Tibial nerve (tissue), 4 donors: Measurements from ENCODE around the gene TSC22D4. TPM values are rescaled to one million over a fixed set of nuclear protein-coding genes. Genes with fewer than 3 reads are reported as not detected.
A peak's percentile ranks its signal among the peaks of the same experiment; 100 is the strongest.

ENCODE experiments used
- DNase-seq, 2 donors: peaks; one replicate each; pipeline ENCODE4 v3.0.0-alpha.2; 2019; ENCODE audit warnings: low spot score in 2 of 2
- H3K27ac ChIP-seq, 4 donors: fragments of 200-600 bp; sonication (generic) in 3 of 4; one replicate each; pipeline ENCODE4 v1.5.1; 2017 to 2019; ENCODE audit warnings: mild to moderate bottlenecking in 1 of 4
- H3K27me3 ChIP-seq, 2 donors: fragments of 200-600 bp; sonication (generic) in 1 of 2; one replicate each; pipeline versions ENCODE4 v1.5.1 to v1.6.0; 2017 to 2019
- H3K36me3 ChIP-seq, 3 donors: fragments of 200-600 bp; sonication (generic); one replicate each; pipeline ENCODE4 v1.5.1; 2018 to 2019
- H3K4me1 ChIP-seq, 4 donors: fragments of 200-600 bp; sonication (generic) in 3 of 4; one replicate each; pipeline ENCODE4 v1.5.1; 2017 to 2019
- H3K4me3 ChIP-seq, 4 donors: fragments of 200-600 bp; sonication (generic) in 3 of 4; one replicate each; pipeline ENCODE4 v1.5.1; 2017 to 2019; ENCODE audit warnings: mild to moderate bottlenecking in 1 of 4, moderate library complexity in 1 of 4
- H3K9me3 ChIP-seq, 4 donors: fragments of 200-600 bp; sonication (generic) in 3 of 4; one replicate each; pipeline ENCODE4 v1.5.1; 2017 to 2019
- EP300 ChIP-seq, 2 donors: sonication (generic); formaldehyde crosslinking; IDR thresholded peaks; one replicate each; pipeline ENCODE4 v1.6.1; 2017; ENCODE audit warnings: antibody characterized with exemption in 2 of 2, mild to moderate bottlenecking in 1 of 2
- POLR2A ChIP-seq, 2 donors: fragments of 450-650 bp; IDR thresholded peaks; one replicate each; pipeline ENCODE4 v1.6.1; 2017; ENCODE audit warnings: antibody characterized with exemption in 2 of 2, mild to moderate bottlenecking in 2 of 2, moderate library complexity in 2 of 2
- WGBS, 2 donors: methylation state at CpG; one replicate each; pipeline ENCODE4 v1.1.5; 2018; 5-methylcytosine and 5-hydroxymethylcytosine counted together
- total RNA-seq, 4 donors: library from RNA; depleted of rRNA; stranded (reverse); fragments of >200 nt; gene quantifications; one replicate each; pipeline ENCODE4 v1.1.0, GENCODE V29; 2016
- TF ChIP-seq, protein P1 (sequence below), 5 experiments: fragments of 200-600 bp in 3 of 5; fragments of 450-650 bp in 2 of 5; sonication (generic) in 3 of 5; IDR thresholded peaks; one replicate each; pipeline ENCODE4 v1.5.1; 2016 to 2019; ENCODE audit warnings: antibody characterized with exemption in 5 of 5, mild to moderate bottlenecking in 3 of 5, moderate library complexity in 2 of 5

The TSC22D4 gene
- total RNA-seq, 4 donors from 2014 or later: 154 to 224 (median 188) TPM

- 47 to 82% methylated on average over 8 to 22 of the region's 30 CpGs for WGBS, 2 donors
- Histone ChIP-seq H3K27me3 (no peaks in the 10 kb centered on the region), H3K36me3 (peaks cover 0 to 31% (median 0%) of the 10 kb centered on the region in 3 donors), H3K9me3 (no peaks in the 10 kb centered on the region), H3K4me3 (no peak overlapping the region), H3K4me1 (peaks cover 0 to 54% (median 17%) of the 10 kb centered on the region in 4 donors), H3K27ac (no peak overlapping the region)
- no peak for DNase-seq
- TF ChIP-seq POLR2A (IDR thresholded peaks at IDR 0.05) (no peak), EP300 (IDR thresholded peaks at IDR 0.05) (no peak)
- TF ChIP-seq, protein P1, sequence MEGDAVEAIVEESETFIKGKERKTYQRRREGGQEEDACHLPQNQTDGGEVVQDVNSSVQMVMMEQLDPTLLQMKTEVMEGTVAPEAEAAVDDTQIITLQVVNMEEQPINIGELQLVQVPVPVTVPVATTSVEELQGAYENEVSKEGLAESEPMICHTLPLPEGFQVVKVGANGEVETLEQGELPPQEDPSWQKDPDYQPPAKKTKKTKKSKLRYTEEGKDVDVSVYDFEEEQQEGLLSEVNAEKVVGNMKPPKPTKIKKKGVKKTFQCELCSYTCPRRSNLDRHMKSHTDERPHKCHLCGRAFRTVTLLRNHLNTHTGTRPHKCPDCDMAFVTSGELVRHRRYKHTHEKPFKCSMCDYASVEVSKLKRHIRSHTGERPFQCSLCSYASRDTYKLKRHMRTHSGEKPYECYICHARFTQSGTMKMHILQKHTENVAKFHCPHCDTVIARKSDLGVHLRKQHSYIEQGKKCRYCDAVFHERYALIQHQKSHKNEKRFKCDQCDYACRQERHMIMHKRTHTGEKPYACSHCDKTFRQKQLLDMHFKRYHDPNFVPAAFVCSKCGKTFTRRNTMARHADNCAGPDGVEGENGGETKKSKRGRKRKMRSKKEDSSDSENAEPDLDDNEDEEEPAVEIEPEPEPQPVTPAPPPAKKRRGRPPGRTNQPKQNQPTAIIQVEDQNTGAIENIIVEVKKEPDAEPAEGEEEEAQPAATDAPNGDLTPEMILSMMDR (IDR thresholded peaks at IDR 0.05): no peak
Measured at GRCh38 chr7:100486753-100487446, 7.9 kb upstream of the TSC22D4 start.

GRCh38 chr7:100486111-100486636 lies 7.2 kb upstream of the TSC22D4 start:
- Histone ChIP-seq H3K4me1 (peaks cover 0 to 59% (median 17%) of the 10 kb centered on the region in 4 donors), H3K4me3 (no peak overlapping the region), H3K27me3 (no peaks in the 10 kb centered on the region), H3K9me3 (no peaks in the 10 kb centered on the region), H3K36me3 (peaks cover 0 to 31% (median 0%) of the 10 kb centered on the region in 3 donors), H3K27ac (peak overlapping the region in 1 of 4 donors; percentile 93)
- TF ChIP-seq, protein P1 (IDR thresholded peaks at IDR 0.05): no peak
- TF ChIP-seq EP300 (IDR thresholded peaks at IDR 0.05): no peak
- no peak for TF ChIP-seq POLR2A (IDR thresholded peaks at IDR 0.05)
- DNase-seq: no peak
- 87% methylated on average over 5 of the region's 5 CpGs for WGBS, 2 donors

DNA sequence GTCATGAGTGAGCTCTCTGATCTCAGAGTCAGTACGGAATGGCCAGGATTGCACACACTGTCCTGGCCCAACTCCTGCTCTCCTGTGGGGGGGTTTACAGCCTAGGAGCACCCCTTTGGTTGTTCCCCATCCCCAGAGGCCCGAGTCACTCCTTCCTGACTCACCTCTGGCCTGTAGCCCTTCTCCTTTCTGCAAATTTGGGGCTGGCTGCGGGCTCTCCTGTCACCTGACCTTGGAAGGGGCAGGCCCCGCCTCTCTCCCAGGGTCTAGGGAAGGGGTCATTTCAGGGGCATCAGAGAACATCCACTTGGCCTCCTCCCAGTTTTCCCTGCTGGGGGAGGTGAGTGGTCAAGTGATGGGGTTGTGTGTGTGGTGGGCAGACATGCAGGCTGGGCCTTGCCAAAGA lies 6.5 kb upstream of the TSC22D4 start:
- 57 to 68% methylated on average over 3 of the region's 4 CpGs for WGBS, 2 donors
- H3K36me3 ChIP-seq: peaks cover 0 to 25% (median 0%) of the 10 kb centered on the region in 3 donors
- TF ChIP-seq EP300 (IDR thresholded peaks at IDR 0.05) (no peak), POLR2A (IDR thresholded peaks at IDR 0.05) (no peak)
- TF ChIP-seq, protein P1 (IDR thresholded peaks at IDR 0.05): no peak
- H3K4me3 ChIP-seq: peak overlapping the region in 1 of 4 donors; percentile 78
- H3K9me3 ChIP-seq: no peaks in the 10 kb centered on the region
- peak overlapping the region in 3 of 4 donors; percentile 72 to 93 (median 83) for H3K27ac ChIP-seq
- DNase-seq: no peak
- H3K4me1 ChIP-seq: peaks cover 0 to 60% (median 17%) of the 10 kb centered on the region in 4 donors
- H3K27me3 ChIP-seq: no peaks in the 10 kb centered on the region

DNA sequence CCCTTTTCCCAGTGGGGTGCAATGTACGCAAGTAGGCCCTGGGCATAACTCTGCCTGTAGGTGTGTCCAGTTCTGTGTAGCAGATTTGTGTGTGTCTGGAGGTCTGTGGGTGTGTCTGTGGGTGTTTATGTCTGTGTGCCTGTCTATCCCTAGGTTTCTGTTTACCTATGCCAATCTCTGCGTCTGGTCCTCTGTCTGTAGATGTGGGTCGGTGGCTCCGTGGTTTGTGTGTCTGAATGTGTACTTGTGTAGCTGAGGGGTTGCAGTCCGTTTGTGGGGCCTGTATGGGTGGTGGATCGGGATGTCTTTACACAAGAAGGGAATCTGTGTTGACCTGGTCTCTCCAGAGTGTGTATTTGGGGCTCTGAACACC lies 5.6 kb upstream of the TSC22D4 start:
- Histone ChIP-seq H3K9me3 (no peaks in the 10 kb centered on the region), H3K36me3 (peaks cover 0 to 21% (median 0%) of the 10 kb centered on the region in 3 donors), H3K4me3 (peak overlapping the region in 2 of 4 donors; percentile 42 to 78), H3K4me1 (peaks cover 0 to 62% (median 17%) of the 10 kb centered on the region in 4 donors), H3K27me3 (no peaks in the 10 kb centered on the region), H3K27ac (peak overlapping the region; percentile 72 to 93 (median 78))
- DNase-seq: no peak
- WGBS, 2 donors: 70% methylated on average over 6 of the region's 6 CpGs
- TF ChIP-seq EP300 (IDR thresholded peaks at IDR 0.05): no peak
- no peak for TF ChIP-seq POLR2A (IDR thresholded peaks at IDR 0.05)
- TF ChIP-seq, protein P1 (IDR thresholded peaks at IDR 0.05): no peak
